HepG2 (cell line): Measurements from ENCODE around the gene CNOT10. TPM values are rescaled to one million over a fixed set of nuclear protein-coding genes. Genes with fewer than 3 reads are reported as not detected.

Source experiments
- ATAC-seq: fragments of 200-7000 bp; cut with Tn5 transposase; 3 replicates; pipeline ENCODE4 v1.9.1; 2020; ENCODE audit warnings: mild to moderate bottlenecking, moderate library complexity
- BruUV-seq: library from RNA; stranded (reverse); fragments of 400-500 nt; replicated peaks from 2 replicates; lab custom pipeline; 2021; lab: Mats Ljungman, UMichigan
- CTCF ChIA-PET: fragments of 300-600 bp; formaldehyde crosslinking; extraction: SDS; loops from one replicate; lab custom pipeline; 2021; ENCODE audit warnings: low total read pairs, inconsistent platforms, low intra/inter-chr PET ratio; lab: Yijun Ruan, JAX
- POLR2A ChIA-PET: fragments of 350-600 bp; sonication (Branson Sonifier 250); formaldehyde crosslinking; loops from one replicate; lab custom pipeline; 2020; ENCODE audit warnings: antibody characterized with exemption, inconsistent platforms; lab: Yijun Ruan, JAX
- DNase-seq: peaks from one replicate; pipeline ENCODE4 v3.0.0-alpha.2; 2015; ENCODE audit warnings: low spot score
- FAIRE-seq: peaks from 3 replicates; lab custom pipeline; 2011; peaks lifted over from hg19 to GRCh38; lab: Jason Lieb, UNC
- H2AFZ ChIP-seq: one replicate; pipeline ENCODE4 v1.6.1; 2011; ENCODE audit warnings: low read length, inconsistent platforms
- H3K27ac ChIP-seq: fragments of 300-600 bp; 3 replicates; pipeline ENCODE4 v1.8.0; 2011; ENCODE audit warnings: mixed run types, mild to moderate bottlenecking, mixed read lengths, low read length, inconsistent platforms; ENCODE audit not compliant: insufficient read depth; ENCODE audit errors: extremely low read length
- H3K27me3 ChIP-seq, 2 experiments: fragments of 200-600 bp in 1 of 2; 2 replicates in 1 of 2; 3 replicates in 1 of 2; pipeline versions ENCODE4 v1.6.0 to v1.8.0; 2011; ENCODE audit warnings: low read length in 2 of 2, mild to moderate bottlenecking in 2 of 2, moderate library complexity in 2 of 2, inconsistent platforms in 1 of 2; ENCODE audit not compliant: insufficient read depth in 2 of 2, control insufficient read depth in 1 of 2
- H3K36me3 ChIP-seq, 2 experiments: fragments of 200-600 bp in 1 of 2; replicated peaks in 1 of 2; 2 replicates in 1 of 2; 3 replicates in 1 of 2; pipeline versions ENCODE4 v1.5.1 to v1.8.0; 2011; ENCODE audit warnings: low read length in 2 of 2, inconsistent platforms in 1 of 2; ENCODE audit not compliant: insufficient read depth in 2 of 2, control insufficient read depth in 1 of 2
- H3K4me1 ChIP-seq: 2 replicates; pipeline ENCODE4 v1.5.1; 2012; ENCODE audit warnings: low read length, inconsistent platforms; ENCODE audit not compliant: insufficient read depth
- H3K4me2 ChIP-seq: 2 replicates; pipeline ENCODE4 v1.6.0; 2011; ENCODE audit warnings: low read depth, low read length, inconsistent platforms
- H3K4me3 ChIP-seq, 3 experiments: fragments of 200-600 bp in 1 of 3; sonication (generic), shearing (Covaris generic) in 1 of 3; replicated peaks in 1 of 3; 2 replicates each; pipeline ENCODE4 v1.5.1; 2011 to 2016; ENCODE audit warnings: low read length in 3 of 3, inconsistent platforms in 2 of 3, low read depth in 2 of 3, mild to moderate bottlenecking in 2 of 3, control low read depth in 1 of 3, mixed read lengths in 1 of 3; ENCODE audit not compliant: insufficient read depth in 1 of 3
- H3K79me2 ChIP-seq: one replicate; pipeline ENCODE4 v1.6.1; 2011; ENCODE audit warnings: low read length, inconsistent platforms; ENCODE audit not compliant: insufficient read depth
- H3K9ac ChIP-seq: 2 replicates; pipeline ENCODE4 v1.6.0; 2011; ENCODE audit warnings: mild to moderate bottlenecking, low read depth, low read length, inconsistent platforms; ENCODE audit not compliant: insufficient read depth
- H3K9me3 ChIP-seq: 2 replicates; pipeline ENCODE4 v1.5.1; 2012; ENCODE audit warnings: mild to moderate bottlenecking, low read length
- H4K20me1 ChIP-seq: 2 replicates; pipeline ENCODE4 v1.6.0; 2011; ENCODE audit warnings: inconsistent platforms, mild to moderate bottlenecking, low read length, moderate library complexity; ENCODE audit not compliant: insufficient read depth
- GLI4 ChIP-seq: sonication (generic); formaldehyde crosslinking; IDR thresholded peaks from 2 replicates; pipeline ENCODE4 v1.5.1; 2020; ENCODE audit warnings: missing genetic modification reagents, mild to moderate bottlenecking, moderate library complexity, borderline replicate concordance
- JARID2 ChIP-seq: sonication (generic); formaldehyde crosslinking; IDR thresholded peaks from 2 replicates; pipeline ENCODE4 v1.8.1; 2023; ENCODE audit warnings: missing genetic modification reagents, inconsistent platforms; ENCODE audit not compliant: insufficient replicate concordance
- RBFOX2 ChIP-seq: fragments of 200-400 bp; formaldehyde crosslinking; IDR thresholded peaks from 2 replicates; pipeline ENCODE4 v1.6.1; 2017; ENCODE audit warnings: low read depth, mild to moderate bottlenecking, low read length
- RBM22 ChIP-seq: fragments of 200-400 bp; formaldehyde crosslinking; optimal IDR thresholded peaks from 2 replicates; pipeline ENCODE3; 2017; ENCODE audit warnings: mild to moderate bottlenecking, low read length, moderate library complexity
- REL ChIP-seq: sonication (generic); formaldehyde crosslinking; conservative IDR thresholded peaks from 2 replicates; pipeline ENCODE4 v1.8.0; 2022; ENCODE audit warnings: mild to moderate bottlenecking, missing genetic modification reagents, moderate library complexity
- SNAI1 ChIP-seq: sonication (generic); formaldehyde crosslinking; IDR thresholded peaks from 2 replicates; pipeline ENCODE4 v1.5.0; 2020; ENCODE audit warnings: mild to moderate bottlenecking, missing genetic modification reagents, borderline replicate concordance
- WGBS: methylation state at CpG from one replicate; pipeline ENCODE4 v1.1.6; 2017; ENCODE audit warnings: low lambda C conversion rate; 5-methylcytosine and 5-hydroxymethylcytosine counted together
- in situ Hi-C: cut with HindIII; loops from 2 replicates; pipeline ENCODE4 v1.10.0; 2017; ENCODE audit warnings: low pct_unique_long_range_greater_than_20kb; ENCODE audit not compliant: extremely low pct_ligation_motif_present
- intact Hi-C: fragments of 100-400 bp; cut with micrococcal nuclease; formaldehyde crosslinking; loops from one replicate; pipeline ENCODE4 v1.10.0; 2022; ENCODE audit not compliant: unreplicated experiment
- polyA plus RNA-seq, 8 experiments: library from polyadenylated mRNA; depleted of rRNA in 3 of 8; stranded (reverse) in 7 of 8; unstranded in 1 of 8; fragments of >200 nt; fragmentation: Illumina TruSeq in 4 of 8; extraction: Trizol in 4 of 8; gene quantifications; 2 replicates each; pipeline versions ENCODE4 v1.2.1 to v1.2.3, GENCODE V29; 2011 to 2016; ENCODE audit warnings: low read depth in 4 of 8, missing spikeins in 1 of 8, mixed read lengths in 1 of 8; ENCODE audit not compliant: insufficient read depth in 1 of 8
- total RNA-seq, 5 experiments: library from RNA; depleted of rRNA; stranded (reverse); fragments of >200 nt; fragmentation: Illumina TruSeq; extraction: Trizol; gene quantifications; 2 replicates each; pipeline ENCODE4 v1.2.3, GENCODE V29; 2016; ENCODE audit warnings: low read depth in 1 of 5
- TF ChIP-seq, protein P1 (sequence below): IDR thresholded peaks from 2 replicates; pipeline ENCODE4 v1.6.1; 2016; ENCODE audit warnings: missing genetic modification reagents, missing compliant biosample characterization
- TF ChIP-seq, protein P2 (sequence below): sonication (generic); formaldehyde crosslinking; IDR thresholded peaks from 2 replicates; pipeline ENCODE4 v1.5.0; 2020; ENCODE audit warnings: missing genetic modification reagents, mild to moderate bottlenecking, borderline replicate concordance
- TF ChIP-seq, protein P3 (sequence below), 2 experiments: IDR thresholded peaks; 2 replicates each; pipeline ENCODE4 v1.6.1; 2011 to 2012; ENCODE audit warnings: low read length in 2 of 2, borderline replicate concordance in 1 of 2, low read depth in 1 of 2, mild to moderate bottlenecking in 1 of 2, moderate library complexity in 1 of 2

CNOT10 gene
- total and polyA plus RNA-seq, 2 of the 13 experiments (the other 11 are each of a cell fraction or from before 2014, with no cell fraction given): 21.2 to 34.1 TPM

DNA sequence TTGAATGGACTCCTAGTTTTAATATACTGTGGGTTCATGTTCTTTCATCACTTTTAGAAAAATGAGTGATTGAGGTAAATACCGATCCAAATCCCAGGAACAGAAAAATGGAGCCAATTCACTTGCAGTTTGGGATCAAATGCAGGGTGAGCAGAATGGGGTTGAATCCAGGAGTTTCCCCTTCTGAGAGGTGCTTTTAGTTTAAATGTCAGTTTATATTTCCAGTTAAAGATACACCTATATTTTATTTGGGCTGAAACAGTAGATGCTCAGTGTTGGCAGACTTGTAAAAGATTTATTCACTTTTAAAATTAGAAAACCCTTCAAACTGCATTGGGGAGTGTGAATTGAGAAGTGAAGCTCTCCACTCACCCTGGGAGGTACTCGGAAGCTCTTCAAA, 135.4 kb downstream of the CNOT10 start:
- H3K4me1 ChIP-seq: peaks cover 31% of the 10 kb centered on the region
- CTCF ChIA-PET: no interaction called here
- no peak for DNase-seq
- in situ Hi-C loops: loop anchor here (10.0 kb wide), 1 partner anchor 64 kb away; no protein-coding TSS in a partner anchor
- WGBS: 0% methylated on average over 2 of the region's 2 CpGs
- POLR2A ChIA-PET: interaction anchor here (1.1 to 2.9 kb wide), 12 partner anchors 13 to 82 kb away, joined by 3 to 15 read pairs (median 6); no protein-coding TSS in a partner anchor
- no peak for ATAC-seq
- H3K27me3 ChIP-seq: peaks cover 0 to 6% of the 10 kb centered on the region in 2 experiments; a peak in 1 of 5 replicates
- H2AFZ ChIP-seq: no peak overlapping the region
- TSS peak; percentile 13 for BruUV-seq
- H4K20me1 ChIP-seq: peaks cover 79% of the 10 kb centered on the region
- peak overlapping the region; percentile 99 for H3K4me2 ChIP-seq
- peak overlapping the region; percentile 92 to 98 (median 94) for H3K4me3 ChIP-seq
- intact Hi-C loops: loop anchor here (1.0 to 2.0 kb wide), 2 partner anchors 44 to 80 kb away; no protein-coding TSS in a partner anchor
- TF ChIP-seq RBFOX2: peak; percentile 56; the same call in 1 of the 2 replicates
- no peak for TF ChIP-seq REL (CRISPR knock-in tag)
- no peak for TF ChIP-seq JARID2
- H3K79me2 ChIP-seq: peaks cover 97% of the 10 kb centered on the region
- peak overlapping the region; percentile 99 for H3K27ac ChIP-seq
- FAIRE-seq: no peak
- H3K9ac ChIP-seq: peak overlapping the region; percentile 95
- H3K36me3 ChIP-seq: peaks cover 11 to 28% of the 10 kb centered on the region in 2 experiments
- H3K9me3 ChIP-seq: no peaks in the 10 kb centered on the region

DNA sequence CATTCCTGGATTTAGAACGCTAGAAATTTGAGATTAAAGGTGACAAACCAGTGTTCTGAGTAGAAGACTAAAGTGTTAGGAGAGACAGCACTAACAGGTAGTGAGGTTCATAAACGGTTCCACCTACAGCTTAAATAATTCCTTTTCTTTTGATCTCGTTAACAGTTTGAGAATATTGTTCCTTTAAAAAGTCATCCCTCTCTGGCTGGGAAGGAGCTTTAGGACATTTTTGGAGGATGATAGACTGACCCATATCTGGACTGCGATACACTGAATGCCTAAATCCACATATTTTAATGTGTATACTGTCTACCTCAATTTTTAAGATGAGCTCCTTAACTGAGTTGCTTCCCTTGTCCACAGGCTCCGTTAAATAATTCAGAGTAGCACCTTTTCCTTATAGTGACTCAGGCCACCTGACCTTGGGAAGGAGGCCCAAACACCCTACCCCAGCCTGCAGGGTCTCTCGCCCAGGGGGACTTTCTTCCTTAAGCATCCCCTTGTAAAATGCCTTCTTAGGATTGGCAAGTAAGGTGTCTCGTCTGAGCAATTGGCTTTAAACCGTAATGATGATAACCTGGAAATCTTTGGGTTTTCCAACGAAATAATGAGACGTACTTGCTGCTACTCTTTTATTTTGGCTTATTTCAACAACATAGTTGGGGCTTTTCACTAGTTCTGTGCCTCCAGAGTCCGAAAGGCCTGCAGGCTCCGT, 136.1 kb downstream of the CNOT10 start:
- intact Hi-C loops (loop anchor here (1.0 to 2.0 kb wide), 2 partner anchors 44 to 79 kb away; no protein-coding TSS in a partner anchor), in situ Hi-C loops (loop anchor here (10.0 kb wide), 1 partner anchor 64 kb away; no protein-coding TSS in a partner anchor)
- Histone ChIP-seq H4K20me1 (peaks cover 86% of the 10 kb centered on the region), H3K4me1 (peaks cover 33% of the 10 kb centered on the region), H3K4me3 (peak overlapping the region; percentile 92 to 98 (median 94)), H3K4me2 (peak overlapping the region; percentile 99), H3K9me3 (no peaks in the 10 kb centered on the region), H3K79me2 (peaks cover 97% of the 10 kb centered on the region), H3K36me3 (peaks cover 13 to 30% of the 10 kb centered on the region in 2 experiments), H3K27ac (peak overlapping the region; percentile 99), H2AFZ (no peak overlapping the region), H3K9ac (peak overlapping the region; percentile 95), H3K27me3 (peaks cover 0 to 6% of the 10 kb centered on the region in 2 experiments; a peak in 1 of 5 replicates)
- ATAC-seq (no peak), DNase-seq (no peak), FAIRE-seq (no peak)
- ChIA-PET POLR2A (interaction anchor here (1.1 to 2.9 kb wide), 12 partner anchors 12 to 81 kb away, joined by 3 to 15 read pairs (median 6); no protein-coding TSS in a partner anchor), CTCF (no interaction called here)
- 0% methylated on average over 11 of the region's 12 CpGs for WGBS
- BruUV-seq: no TSS peak
- TF ChIP-seq GLI4 (CRISPR knock-in tag) (no peak), RBM22 (peak; percentile 92), SNAI1 (no peak)
- TF ChIP-seq, protein P1, sequence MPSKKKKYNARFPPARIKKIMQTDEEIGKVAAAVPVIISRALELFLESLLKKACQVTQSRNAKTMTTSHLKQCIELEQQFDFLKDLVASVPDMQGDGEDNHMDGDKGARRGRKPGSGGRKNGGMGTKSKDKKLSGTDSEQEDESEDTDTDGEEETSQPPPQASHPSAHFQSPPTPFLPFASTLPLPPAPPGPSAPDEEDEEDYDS (CRISPR knock-in tag): no peak
- TF ChIP-seq, protein P2, sequence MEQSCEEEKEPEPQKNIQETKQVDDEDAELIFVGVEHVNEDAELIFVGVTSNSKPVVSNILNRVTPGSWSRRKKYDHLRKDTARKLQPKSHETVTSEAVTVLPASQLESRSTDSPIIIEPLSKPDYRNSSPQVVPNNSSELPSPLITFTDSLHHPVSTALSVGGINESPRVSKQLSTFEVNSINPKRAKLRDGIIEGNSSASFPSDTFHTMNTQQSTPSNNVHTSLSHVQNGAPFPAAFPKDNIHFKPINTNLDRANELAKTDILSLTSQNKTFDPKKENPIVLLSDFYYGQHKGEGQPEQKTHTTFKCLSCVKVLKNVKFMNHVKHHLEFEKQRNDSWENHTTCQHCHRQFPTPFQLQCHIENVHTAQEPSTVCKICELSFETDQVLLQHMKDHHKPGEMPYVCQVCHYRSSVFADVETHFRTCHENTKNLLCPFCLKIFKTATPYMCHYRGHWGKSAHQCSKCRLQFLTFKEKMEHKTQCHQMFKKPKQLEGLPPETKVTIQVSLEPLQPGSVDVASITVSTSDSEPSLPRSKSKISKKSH (CRISPR knock-in tag): no peak
- TF ChIP-seq, protein P3, sequence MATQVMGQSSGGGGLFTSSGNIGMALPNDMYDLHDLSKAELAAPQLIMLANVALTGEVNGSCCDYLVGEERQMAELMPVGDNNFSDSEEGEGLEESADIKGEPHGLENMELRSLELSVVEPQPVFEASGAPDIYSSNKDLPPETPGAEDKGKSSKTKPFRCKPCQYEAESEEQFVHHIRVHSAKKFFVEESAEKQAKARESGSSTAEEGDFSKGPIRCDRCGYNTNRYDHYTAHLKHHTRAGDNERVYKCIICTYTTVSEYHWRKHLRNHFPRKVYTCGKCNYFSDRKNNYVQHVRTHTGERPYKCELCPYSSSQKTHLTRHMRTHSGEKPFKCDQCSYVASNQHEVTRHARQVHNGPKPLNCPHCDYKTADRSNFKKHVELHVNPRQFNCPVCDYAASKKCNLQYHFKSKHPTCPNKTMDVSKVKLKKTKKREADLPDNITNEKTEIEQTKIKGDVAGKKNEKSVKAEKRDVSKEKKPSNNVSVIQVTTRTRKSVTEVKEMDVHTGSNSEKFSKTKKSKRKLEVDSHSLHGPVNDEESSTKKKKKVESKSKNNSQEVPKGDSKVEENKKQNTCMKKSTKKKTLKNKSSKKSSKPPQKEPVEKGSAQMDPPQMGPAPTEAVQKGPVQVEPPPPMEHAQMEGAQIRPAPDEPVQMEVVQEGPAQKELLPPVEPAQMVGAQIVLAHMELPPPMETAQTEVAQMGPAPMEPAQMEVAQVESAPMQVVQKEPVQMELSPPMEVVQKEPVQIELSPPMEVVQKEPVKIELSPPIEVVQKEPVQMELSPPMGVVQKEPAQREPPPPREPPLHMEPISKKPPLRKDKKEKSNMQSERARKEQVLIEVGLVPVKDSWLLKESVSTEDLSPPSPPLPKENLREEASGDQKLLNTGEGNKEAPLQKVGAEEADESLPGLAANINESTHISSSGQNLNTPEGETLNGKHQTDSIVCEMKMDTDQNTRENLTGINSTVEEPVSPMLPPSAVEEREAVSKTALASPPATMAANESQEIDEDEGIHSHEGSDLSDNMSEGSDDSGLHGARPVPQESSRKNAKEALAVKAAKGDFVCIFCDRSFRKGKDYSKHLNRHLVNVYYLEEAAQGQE (IDR thresholded peaks at IDR 0.05; ENCODE audit: borderline replicate concordance in 1 of 2, low read depth in 1 of 2, low read length in 2 of 2): 0 out of 4 replicates have a peak, but pooled peaks of 1 of the 2 experiments have one; percentile 11
